Breast epithelium (tissue), 3 donors: Measurements from ENCODE around the gene MEFV.

Experiments used
- POLR2A ChIP-seq: fragments of 450-650 bp; IDR thresholded peaks from one replicate; pipeline ENCODE4 v1.6.1; 2016; ENCODE audit warnings: antibody characterized with exemption, mild to moderate bottlenecking, moderate library complexity
- TF ChIP-seq, protein P1 (sequence below), 3 donors: fragments of 450-650 bp; IDR thresholded peaks; one replicate each; pipeline ENCODE4 v1.5.1; 2016 to 2017; ENCODE audit warnings: antibody characterized with exemption in 3 of 3, mild to moderate bottlenecking in 3 of 3, moderate library complexity in 3 of 3

DNA sequence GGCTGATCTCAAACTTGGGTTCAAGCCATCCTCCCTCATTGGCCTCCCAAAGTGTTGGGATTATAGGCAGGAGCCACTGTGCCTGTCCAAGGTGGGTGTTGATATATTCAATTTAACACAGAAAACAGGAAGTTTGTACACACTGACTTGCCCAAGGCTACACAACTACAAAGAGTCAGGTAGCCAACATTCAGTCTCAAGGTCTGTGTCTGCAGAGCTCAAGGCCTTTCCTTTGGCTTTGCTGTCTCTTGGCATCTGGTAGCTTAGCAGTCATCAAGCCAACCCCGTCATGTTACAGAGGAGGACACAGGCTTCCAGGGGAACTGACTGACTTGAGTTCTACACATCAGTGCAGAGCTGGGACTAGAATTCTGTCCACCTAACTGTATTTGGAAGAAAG, 11.9 kb upstream of the MEFV start:
- no peak for TF ChIP-seq POLR2A
- TF ChIP-seq, protein P1, sequence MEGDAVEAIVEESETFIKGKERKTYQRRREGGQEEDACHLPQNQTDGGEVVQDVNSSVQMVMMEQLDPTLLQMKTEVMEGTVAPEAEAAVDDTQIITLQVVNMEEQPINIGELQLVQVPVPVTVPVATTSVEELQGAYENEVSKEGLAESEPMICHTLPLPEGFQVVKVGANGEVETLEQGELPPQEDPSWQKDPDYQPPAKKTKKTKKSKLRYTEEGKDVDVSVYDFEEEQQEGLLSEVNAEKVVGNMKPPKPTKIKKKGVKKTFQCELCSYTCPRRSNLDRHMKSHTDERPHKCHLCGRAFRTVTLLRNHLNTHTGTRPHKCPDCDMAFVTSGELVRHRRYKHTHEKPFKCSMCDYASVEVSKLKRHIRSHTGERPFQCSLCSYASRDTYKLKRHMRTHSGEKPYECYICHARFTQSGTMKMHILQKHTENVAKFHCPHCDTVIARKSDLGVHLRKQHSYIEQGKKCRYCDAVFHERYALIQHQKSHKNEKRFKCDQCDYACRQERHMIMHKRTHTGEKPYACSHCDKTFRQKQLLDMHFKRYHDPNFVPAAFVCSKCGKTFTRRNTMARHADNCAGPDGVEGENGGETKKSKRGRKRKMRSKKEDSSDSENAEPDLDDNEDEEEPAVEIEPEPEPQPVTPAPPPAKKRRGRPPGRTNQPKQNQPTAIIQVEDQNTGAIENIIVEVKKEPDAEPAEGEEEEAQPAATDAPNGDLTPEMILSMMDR (IDR thresholded peaks at IDR 0.05) = no peak
